Subcutaneous abdominal adipose tissue (tissue), 5 donors: ENCODE measurements around the gene STAU1.
A peak's percentile ranks its signal among the peaks of the same experiment; 100 is the strongest.
"Not testable (repeated sequence)": the region's sequence is repeated elsewhere in the genome, so short reads cannot be mapped to it uniquely, and the experiment has no call there.

ENCODE experiments used
- H3K27ac ChIP-seq: one replicate; pipeline ENCODE4 v1.7.0; 2013; ENCODE audit warnings: low read depth, mild to moderate bottlenecking, inconsistent platforms, low read length, moderate library complexity
- H3K27me3 ChIP-seq, 5 donors: one replicate each; pipeline ENCODE4 v1.7.0; 2013; ENCODE audit warnings: low read length in 5 of 5, inconsistent platforms in 1 of 5; ENCODE audit not compliant: control insufficient read depth in 5 of 5, insufficient read depth in 4 of 5
- H3K36me3 ChIP-seq, 5 donors: one replicate each; pipeline ENCODE4 v1.7.0; 2013; ENCODE audit warnings: low read length in 5 of 5; ENCODE audit not compliant: control insufficient read depth in 5 of 5, insufficient read depth in 5 of 5
- H3K4me1 ChIP-seq, 5 donors: one replicate each; pipeline ENCODE4 v1.7.0; 2013; ENCODE audit warnings: low read length in 5 of 5, mild to moderate bottlenecking in 3 of 5, moderate library complexity in 1 of 5; ENCODE audit not compliant: control insufficient read depth in 5 of 5, insufficient read depth in 5 of 5
- H3K4me3 ChIP-seq, 5 donors: one replicate each; pipeline ENCODE4 v1.7.0; 2013; ENCODE audit warnings: low read length in 5 of 5, low read depth in 1 of 5
- H3K9ac ChIP-seq, 5 donors: one replicate each; pipeline ENCODE4 v1.7.0; 2013; ENCODE audit warnings: low read length in 5 of 5, mild to moderate bottlenecking in 4 of 5, moderate library complexity in 3 of 5
- H3K9me3 ChIP-seq, 5 donors: one replicate each; pipeline ENCODE4 v1.7.0; 2013; ENCODE audit warnings: low read length in 5 of 5; ENCODE audit not compliant: control insufficient read depth in 5 of 5
- donor health status: healthy.
- donor health status: healthy.
- donor health status: healthy.
- donor health status: healthy.
- donor health status: healthy.

Gene STAU1

DNA sequence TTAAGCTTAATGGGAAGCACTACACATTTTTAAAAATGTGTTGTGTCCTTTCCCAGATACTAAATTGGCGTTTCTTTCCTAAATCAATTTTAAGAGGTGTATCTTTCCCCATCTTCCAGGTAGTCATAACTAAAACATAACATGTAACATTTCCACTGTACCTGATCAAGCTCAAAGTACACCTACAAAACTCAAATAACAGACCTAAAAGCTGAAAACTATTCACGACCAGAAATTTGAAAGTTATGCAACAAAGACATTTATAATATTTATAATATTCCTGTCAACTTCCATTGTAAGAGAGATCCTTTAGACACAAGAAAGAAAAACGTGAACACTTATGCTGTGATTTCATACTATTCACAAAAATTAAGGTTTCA is 3.5 kb downstream of the STAU1 start:
- H3K27ac ChIP-seq = no peak overlapping the region
- H3K9me3 ChIP-seq = no peaks in the 10 kb centered on the region
- no peaks in the 10 kb centered on the region for H3K36me3 ChIP-seq
- no peaks in the 10 kb centered on the region for H3K27me3 ChIP-seq
- no peak overlapping the region for H3K4me3 ChIP-seq
- peaks cover 2 to 35% (median 26%) of the 10 kb centered on the region in 5 donors for H3K4me1 ChIP-seq
- H3K9ac ChIP-seq = no peak overlapping the region

DNA sequence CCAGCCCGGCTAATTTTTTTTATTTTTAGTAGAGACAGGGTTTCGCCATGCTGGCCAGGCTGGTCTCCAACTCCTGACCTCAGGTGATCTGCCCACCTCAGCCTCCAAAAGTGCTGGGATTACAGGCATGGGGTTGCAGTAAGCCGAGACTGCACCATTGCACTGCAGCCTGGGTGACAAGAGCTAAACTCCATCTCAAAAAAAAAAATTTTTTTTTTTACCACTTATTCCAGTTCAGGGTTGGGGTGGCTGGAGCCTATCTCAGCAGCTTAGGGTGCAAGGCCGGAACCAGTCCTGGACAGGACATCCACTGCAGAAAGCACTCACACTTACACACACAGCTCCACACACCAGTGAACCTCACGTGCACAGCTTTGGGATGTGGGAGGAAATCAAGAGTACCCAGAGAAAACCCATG is 4.0 kb downstream of the STAU1 start:
- not testable (repeated sequence) for H3K27me3 ChIP-seq, H3K9me3 ChIP-seq, H3K9ac ChIP-seq, H3K27ac ChIP-seq, H3K36me3 ChIP-seq, H3K4me3 ChIP-seq
- H3K4me1 ChIP-seq = peaks cover 2 to 41% (median 30%) of the 10 kb centered on the region in 5 donors

DNA sequence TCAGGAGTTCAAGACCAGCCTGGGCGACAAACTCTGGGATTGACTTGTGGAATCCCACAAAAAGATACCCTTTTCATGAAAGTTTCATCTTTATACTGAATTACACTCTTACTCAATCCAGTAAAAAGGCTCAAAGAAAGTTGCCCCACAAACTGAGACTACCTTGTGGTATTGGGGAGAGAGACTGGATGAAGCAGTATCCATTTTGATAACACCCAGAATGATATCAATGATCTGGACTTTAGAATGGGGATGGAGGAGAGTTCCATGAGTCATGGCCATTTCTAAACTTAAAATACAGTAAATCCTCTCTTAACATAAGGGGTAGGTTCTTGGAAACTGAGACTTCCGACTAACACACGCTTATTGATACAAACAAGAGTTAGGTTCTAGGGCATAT is 4.7 kb downstream of the STAU1 start:
- Histone ChIP-seq H3K9me3 (no peaks in the 10 kb centered on the region), H3K27ac (no peak overlapping the region), H3K36me3 (no peaks in the 10 kb centered on the region), H3K4me3 (no peak overlapping the region), H3K9ac (no peak overlapping the region), H3K27me3 (no peaks in the 10 kb centered on the region), H3K4me1 (peaks cover 2 to 39% (median 27%) of the 10 kb centered on the region in 5 donors)

DNA sequence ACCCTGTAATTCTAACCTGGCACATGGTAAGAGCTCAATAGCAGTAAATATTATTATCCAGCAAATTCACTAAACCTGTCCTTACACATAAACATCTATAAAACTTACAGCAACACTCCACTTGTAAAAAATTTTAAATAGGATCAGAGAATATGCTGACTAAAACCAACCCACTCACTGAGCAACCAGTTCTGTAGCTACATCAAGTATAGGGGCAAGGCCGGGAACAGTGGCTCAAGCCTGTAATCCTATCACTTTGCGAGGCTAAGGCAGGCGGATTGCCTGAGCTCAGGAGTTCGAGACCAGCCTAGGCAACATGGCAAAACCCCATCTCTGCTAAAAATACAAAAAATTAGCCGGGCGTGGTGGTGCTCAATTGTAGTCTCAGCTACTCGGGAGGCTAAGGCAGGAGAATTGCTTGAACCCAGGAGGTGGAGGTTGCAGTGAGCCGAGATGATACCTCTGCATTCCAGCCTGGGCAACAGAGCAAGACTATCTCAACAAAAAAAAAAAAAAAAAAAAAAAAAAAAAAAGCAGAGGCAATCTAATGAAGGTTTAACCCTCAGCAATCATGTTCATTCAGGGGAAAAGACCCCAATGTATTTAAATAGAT is 6.8 kb downstream of the STAU1 start:
- Histone ChIP-seq H3K36me3 (peaks cover 0 to 7% (median 5%) of the 10 kb centered on the region in 5 donors), H3K4me1 (peaks cover 0 to 28% (median 22%) of the 10 kb centered on the region in 5 donors), H3K27me3 (no peaks in the 10 kb centered on the region), H3K9ac (peak overlapping the region in 2 of 5 donors; percentile 20 to 38), H3K27ac (no peak overlapping the region), H3K9me3 (no peaks in the 10 kb centered on the region), H3K4me3 (no peak overlapping the region)

DNA sequence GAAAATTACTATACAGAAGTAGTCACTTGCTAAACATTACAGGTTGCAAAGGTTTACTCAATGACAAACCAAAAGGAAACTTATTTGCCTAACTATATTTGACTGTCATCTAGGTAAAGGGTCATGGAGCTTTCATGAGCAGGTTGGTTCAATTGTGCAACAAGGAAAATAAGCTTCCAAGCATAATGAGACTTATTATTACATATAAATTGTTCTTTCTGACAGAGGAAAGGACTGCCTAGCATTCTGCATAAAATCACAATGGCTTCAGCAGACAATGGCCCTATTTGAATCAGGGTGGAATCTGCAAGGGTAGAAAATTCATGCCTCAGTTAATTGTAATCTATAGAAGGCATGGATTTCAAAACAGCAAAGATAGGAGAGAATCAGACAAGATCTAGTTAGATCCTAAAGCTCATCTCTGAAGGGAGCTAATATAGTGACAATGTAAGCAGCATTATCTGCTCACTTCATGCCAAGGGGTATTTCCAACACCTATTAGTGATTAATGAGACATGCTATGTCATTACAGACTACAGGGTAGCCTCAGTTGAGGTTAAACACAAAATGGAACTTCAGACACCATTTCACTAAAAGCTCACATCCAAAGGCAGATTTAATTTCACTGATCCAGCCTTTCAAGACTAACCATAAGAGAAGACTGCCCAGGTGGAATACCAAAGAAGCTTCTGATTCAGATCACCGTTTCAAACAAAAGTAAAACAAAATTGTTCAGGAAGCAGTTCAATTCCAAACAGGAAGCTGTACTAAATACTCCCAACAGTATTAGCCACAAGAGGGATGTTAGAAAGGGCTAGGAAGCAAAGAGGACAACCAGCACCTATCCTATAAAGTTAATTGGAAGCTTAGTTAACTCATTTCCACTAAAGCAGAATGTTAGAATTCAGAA is 8.5 kb downstream of the STAU1 start:
- Histone ChIP-seq H3K36me3 (peaks cover 0 to 7% (median 5%) of the 10 kb centered on the region in 5 donors), H3K9ac (peak overlapping the region in 1 of 5 donors; percentile 25), H3K4me1 (peaks cover 0 to 13% (median 12%) of the 10 kb centered on the region in 5 donors), H3K4me3 (no peak overlapping the region), H3K9me3 (no peaks in the 10 kb centered on the region), H3K27me3 (no peaks in the 10 kb centered on the region), H3K27ac (peak overlapping the region; percentile 10)

DNA sequence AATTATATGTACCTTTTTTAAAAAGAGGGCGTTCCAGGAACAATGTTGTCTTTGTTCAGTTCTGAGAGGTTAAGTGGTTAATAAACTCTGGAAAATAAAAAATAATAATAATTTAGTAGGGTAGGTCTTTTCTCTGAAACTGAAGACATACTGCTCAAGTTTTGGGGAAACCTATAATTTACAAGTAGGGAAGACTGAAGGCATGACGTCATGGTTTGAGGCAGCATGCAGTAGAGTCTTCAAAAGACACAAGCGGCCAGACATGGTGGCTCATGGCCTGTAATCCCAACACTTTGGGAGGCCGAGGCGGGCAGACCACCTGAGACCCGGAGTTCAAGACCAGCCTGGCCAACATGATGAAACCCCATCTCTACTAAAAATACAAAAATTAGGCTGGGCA is 14.0 kb downstream of the STAU1 start:
- Histone ChIP-seq H3K36me3 (peaks cover 9 to 15% (median 10%) of the 10 kb centered on the region in 5 donors), H3K9ac (no peak overlapping the region), H3K4me1 (peaks cover 0 to 9% (median 6%) of the 10 kb centered on the region in 5 donors), H3K27me3 (no peaks in the 10 kb centered on the region), H3K9me3 (no peaks in the 10 kb centered on the region), H3K27ac (no peak overlapping the region), H3K4me3 (no peak overlapping the region)

DNA sequence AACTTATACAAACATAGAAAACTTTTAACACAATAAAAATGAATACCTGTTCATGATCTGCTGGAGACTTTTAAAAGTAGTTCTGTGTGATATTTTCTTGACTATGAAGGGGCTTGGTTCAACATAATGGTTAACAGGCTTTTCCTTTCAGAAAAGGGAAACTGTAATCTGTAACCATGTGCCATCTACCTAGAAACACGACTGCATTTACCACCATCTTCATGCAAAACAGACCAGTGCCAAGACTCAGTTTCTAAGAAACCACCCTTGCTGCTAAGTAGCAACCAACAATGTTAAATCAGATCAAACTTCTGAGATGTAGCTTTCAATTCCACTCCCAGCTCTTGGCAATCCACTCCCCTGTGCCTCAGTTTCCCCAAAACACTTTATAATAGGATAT is 15.7 kb downstream of the STAU1 start:
- Histone ChIP-seq H3K9ac (no peak overlapping the region), H3K27ac (no peak overlapping the region), H3K4me1 (peaks cover 0 to 15% (median 14%) of the 10 kb centered on the region in 5 donors), H3K4me3 (no peak overlapping the region), H3K36me3 (peaks cover 4 to 10% (median 5%) of the 10 kb centered on the region in 5 donors), H3K9me3 (no peaks in the 10 kb centered on the region), H3K27me3 (no peaks in the 10 kb centered on the region)

DNA sequence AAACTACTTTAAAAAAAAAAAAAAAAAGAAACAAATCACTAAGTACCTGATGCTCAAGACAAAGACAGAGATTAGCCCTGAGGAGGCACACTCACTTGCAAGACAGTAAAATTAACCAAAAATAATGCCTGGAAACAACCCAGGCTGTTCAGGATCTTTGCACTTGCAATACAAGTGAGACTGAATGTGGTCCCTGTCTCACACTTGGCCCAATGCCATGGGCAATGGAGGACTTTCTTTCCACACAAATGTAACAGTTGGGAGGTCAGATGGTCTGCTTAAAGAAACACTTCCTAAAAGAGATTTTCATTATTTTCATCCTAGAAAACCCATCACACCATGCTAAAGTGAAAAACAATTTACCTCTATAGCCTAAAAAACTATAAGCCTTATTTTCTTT is 16.2 kb downstream of the STAU1 start:
- Histone ChIP-seq H3K27ac (no peak overlapping the region), H3K9me3 (no peaks in the 10 kb centered on the region), H3K9ac (no peak overlapping the region), H3K4me3 (no peak overlapping the region), H3K27me3 (no peaks in the 10 kb centered on the region), H3K36me3 (peaks cover 4 to 10% (median 5%) of the 10 kb centered on the region in 5 donors), H3K4me1 (peaks cover 0 to 19% (median 17%) of the 10 kb centered on the region in 5 donors)

DNA sequence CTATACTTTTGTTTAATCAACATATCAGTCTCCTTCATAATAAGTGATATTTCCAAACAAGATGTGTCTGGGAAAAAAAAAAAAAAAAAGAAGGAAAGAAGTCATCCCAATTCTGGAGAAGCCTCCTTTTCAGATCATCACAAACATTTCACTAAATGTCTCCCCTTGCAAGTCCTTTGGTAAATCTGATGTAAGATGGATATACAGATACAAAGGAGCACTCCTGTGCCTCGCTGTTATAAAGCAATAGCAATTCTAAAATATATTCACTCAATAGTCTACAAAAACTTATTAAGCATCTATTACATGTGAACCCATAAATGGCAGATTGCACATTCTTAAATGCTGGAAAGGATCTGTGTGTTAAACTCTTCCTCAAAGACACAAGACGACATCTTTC is 17.4 kb downstream of the STAU1 start:
- Histone ChIP-seq H3K36me3 (peaks cover 6 to 17% (median 9%) of the 10 kb centered on the region in 5 donors), H3K27ac (no peak overlapping the region), H3K9me3 (no peaks in the 10 kb centered on the region), H3K4me3 (no peak overlapping the region), H3K27me3 (no peaks in the 10 kb centered on the region), H3K9ac (no peak overlapping the region), H3K4me1 (peaks cover 0 to 20% (median 17%) of the 10 kb centered on the region in 5 donors)

DNA sequence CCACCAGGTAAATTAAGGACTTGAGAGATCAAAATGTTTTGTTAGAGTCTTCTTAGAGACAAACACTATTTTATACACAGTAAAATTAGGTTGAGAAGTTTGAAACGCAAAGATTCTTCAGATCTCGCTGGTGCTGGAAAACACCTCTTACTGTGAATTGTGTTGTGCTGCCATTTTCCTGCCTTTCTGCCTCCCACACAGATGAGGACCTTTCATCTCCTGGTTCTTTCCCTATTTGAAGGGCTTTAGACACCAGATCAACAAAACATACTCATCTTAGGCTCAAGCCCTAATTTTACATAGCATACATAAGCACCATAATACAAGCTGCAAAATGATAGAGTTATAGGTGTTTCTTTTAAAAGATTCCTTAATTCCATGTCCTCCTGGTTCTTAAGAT is 18.6 kb downstream of the STAU1 start:
- H3K9ac ChIP-seq = no peak overlapping the region
- H3K9me3 ChIP-seq = no peaks in the 10 kb centered on the region
- peaks cover 0 to 20% (median 17%) of the 10 kb centered on the region in 5 donors for H3K4me1 ChIP-seq
- H3K4me3 ChIP-seq = no peak overlapping the region
- peaks cover 11 to 19% (median 15%) of the 10 kb centered on the region in 5 donors for H3K36me3 ChIP-seq
- no peak overlapping the region for H3K27ac ChIP-seq
- no peaks in the 10 kb centered on the region for H3K27me3 ChIP-seq
